ENCODE measurements around the gene PEBP1.
A peak's percentile ranks its signal among the peaks of the same experiment; 100 is the strongest.

PEBP1 gene

DNA sequence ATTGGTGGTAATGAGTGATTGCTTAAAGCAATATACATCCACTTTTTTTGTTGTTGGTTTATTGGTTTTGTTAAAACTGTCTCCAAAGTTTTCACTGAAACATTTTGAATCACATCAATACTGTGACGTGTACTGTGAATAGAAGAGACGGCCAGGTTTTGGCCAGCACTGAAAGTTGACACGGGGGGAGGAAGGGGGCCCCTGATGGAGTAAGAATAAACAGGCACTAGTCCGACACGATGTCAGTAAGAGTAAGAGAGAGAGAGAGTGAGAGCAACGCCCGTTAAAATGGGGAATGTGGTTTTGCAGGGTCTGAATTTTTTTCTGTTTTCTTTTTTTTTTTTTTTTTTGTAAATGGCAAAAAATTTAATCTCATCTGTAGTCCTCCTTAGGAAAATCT is 14.7 kb downstream of the PEBP1 start:
- no peak overlapping the region for H3K4me3 ChIP-seq (ENCODE audit: low read length in 2 of 2)
- H3K4me1 ChIP-seq (ENCODE audit: control insufficient read depth in 2 of 2, insufficient read depth in 1 of 2, low read depth in 1 of 2, low read length in 2 of 2): no peaks in the 10 kb centered on the region
- H3K4me2 ChIP-seq (ENCODE audit: insufficient read depth, low read length, poor library complexity, severe bottlenecking): no peak overlapping the region
- H3K27ac ChIP-seq (replicated peaks; ENCODE audit: low read length): no peak overlapping the region
- no peak overlapping the region for H3K23ac ChIP-seq (ENCODE audit: low read depth, low read length, poor library complexity)
- H4K91ac ChIP-seq (ENCODE audit: low read depth, low read length, poor library complexity): no peak overlapping the region
- WGBS, 2 donors (ENCODE audit: extremely low coverage in 2 of 2, insufficient read length in 2 of 2, insufficient replicate concordance in 1 of 2): no CpG with 5 or more reads among the region's 7 CpGs
- H3K18ac ChIP-seq (ENCODE audit: low read length): no peak overlapping the region
- no peak overlapping the region for H4K8ac ChIP-seq (ENCODE audit: low read depth, low read length)
- H2AFZ ChIP-seq (ENCODE audit: low read length): no peak overlapping the region
- H2BK12ac ChIP-seq (ENCODE audit: low read length): no peak overlapping the region
- no peak overlapping the region for H2BK5ac ChIP-seq (ENCODE audit: low read length)
- no peak overlapping the region for H3K4ac ChIP-seq (ENCODE audit: low read length)
- no peak overlapping the region for H3K9ac ChIP-seq (ENCODE audit: low read depth, low read length, poor library complexity)
- no peak overlapping the region for H3K14ac ChIP-seq (ENCODE audit: low read length)
- no peak overlapping the region for H2BK120ac ChIP-seq (ENCODE audit: low read depth, low read length)
- H2BK15ac ChIP-seq (ENCODE audit: low read length): no peak overlapping the region
- H2AK5ac ChIP-seq (ENCODE audit: low read depth, low read length): no peak overlapping the region
- H3K9me3 ChIP-seq (replicated peaks in 1 of 2; ENCODE audit: control insufficient read depth in 2 of 2, insufficient read depth in 1 of 2, low read depth in 1 of 2, low read length in 2 of 2): no peaks in the 10 kb centered on the region
- H3K27me3 ChIP-seq (ENCODE audit: control insufficient read depth in 3 of 3, insufficient read depth in 3 of 3, low read depth in 1 of 3, low read length in 3 of 3): no peaks in the 10 kb centered on the region
- H3K79me1 ChIP-seq (ENCODE audit: low read depth, low read length): no peaks in the 10 kb centered on the region
- H3K36me3 ChIP-seq (replicated peaks in 1 of 2; ENCODE audit: control insufficient read depth in 2 of 2, insufficient read depth in 2 of 2, low read length in 2 of 2): peaks cover 11 to 54% of the 10 kb centered on the region in 2 donors
- no peak for DNase-seq (ENCODE audit: low spot score)

DNA sequence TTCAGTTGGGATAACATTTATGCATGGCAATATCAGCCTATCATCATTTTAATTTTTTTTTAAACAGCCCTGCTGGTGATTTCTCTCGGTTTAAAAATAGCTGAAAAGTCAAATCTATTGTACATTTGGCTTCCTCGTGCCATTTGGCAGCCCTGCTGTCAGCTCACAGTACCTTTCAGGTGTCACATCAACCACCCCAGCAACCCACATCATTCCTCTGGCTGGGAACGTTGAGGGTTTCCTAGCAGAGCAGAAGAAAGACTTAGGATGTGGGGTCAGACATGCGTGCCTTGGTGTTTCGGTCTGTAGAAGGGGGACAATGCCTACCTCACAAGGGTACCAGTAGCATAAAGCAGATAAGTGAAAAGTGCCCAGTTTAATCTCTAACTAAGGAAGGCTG is 15.8 kb downstream of the PEBP1 start:
- no peaks in the 10 kb centered on the region for H3K27me3 ChIP-seq (ENCODE audit: control insufficient read depth in 3 of 3, insufficient read depth in 3 of 3, low read depth in 1 of 3, low read length in 3 of 3)
- no peaks in the 10 kb centered on the region for H3K79me1 ChIP-seq (ENCODE audit: low read depth, low read length)
- no peaks in the 10 kb centered on the region for H3K9me3 ChIP-seq (replicated peaks in 1 of 2; ENCODE audit: control insufficient read depth in 2 of 2, insufficient read depth in 1 of 2, low read depth in 1 of 2, low read length in 2 of 2)
- no peak overlapping the region for H2BK120ac ChIP-seq (ENCODE audit: low read depth, low read length)
- H4K8ac ChIP-seq (ENCODE audit: low read depth, low read length): no peak overlapping the region
- DNase-seq (ENCODE audit: low spot score): no peak
- H3K9ac ChIP-seq (ENCODE audit: low read depth, low read length, poor library complexity): no peak overlapping the region
- H3K4me2 ChIP-seq (ENCODE audit: insufficient read depth, low read length, poor library complexity, severe bottlenecking): no peak overlapping the region
- H4K91ac ChIP-seq (ENCODE audit: low read depth, low read length, poor library complexity): no peak overlapping the region
- no peak overlapping the region for H2BK12ac ChIP-seq (ENCODE audit: low read length)
- H3K4me1 ChIP-seq (ENCODE audit: control insufficient read depth in 2 of 2, insufficient read depth in 1 of 2, low read depth in 1 of 2, low read length in 2 of 2): no peaks in the 10 kb centered on the region
- H3K14ac ChIP-seq (ENCODE audit: low read length): no peak overlapping the region
- no peak overlapping the region for H2AK5ac ChIP-seq (ENCODE audit: low read depth, low read length)
- H3K27ac ChIP-seq (replicated peaks; ENCODE audit: low read length): no peak overlapping the region
- no peak overlapping the region for H3K4me3 ChIP-seq (ENCODE audit: low read length in 2 of 2)
- H2AFZ ChIP-seq (ENCODE audit: low read length): no peak overlapping the region
- H3K36me3 ChIP-seq (replicated peaks in 1 of 2; ENCODE audit: control insufficient read depth in 2 of 2, insufficient read depth in 2 of 2, low read length in 2 of 2): peaks cover 8 to 43% of the 10 kb centered on the region in 2 donors
- no peak overlapping the region for H2BK15ac ChIP-seq (ENCODE audit: low read length)
- no peak overlapping the region for H3K23ac ChIP-seq (ENCODE audit: low read depth, low read length, poor library complexity)
- no peak overlapping the region for H3K4ac ChIP-seq (ENCODE audit: low read length)
- H3K18ac ChIP-seq (ENCODE audit: low read length): no peak overlapping the region
- WGBS, 2 donors (ENCODE audit: extremely low coverage in 2 of 2, insufficient read length in 2 of 2, insufficient replicate concordance in 1 of 2): no CpG with 5 or more reads among the region's 5 CpGs
- H2BK5ac ChIP-seq (ENCODE audit: low read length): no peak overlapping the region

DNA sequence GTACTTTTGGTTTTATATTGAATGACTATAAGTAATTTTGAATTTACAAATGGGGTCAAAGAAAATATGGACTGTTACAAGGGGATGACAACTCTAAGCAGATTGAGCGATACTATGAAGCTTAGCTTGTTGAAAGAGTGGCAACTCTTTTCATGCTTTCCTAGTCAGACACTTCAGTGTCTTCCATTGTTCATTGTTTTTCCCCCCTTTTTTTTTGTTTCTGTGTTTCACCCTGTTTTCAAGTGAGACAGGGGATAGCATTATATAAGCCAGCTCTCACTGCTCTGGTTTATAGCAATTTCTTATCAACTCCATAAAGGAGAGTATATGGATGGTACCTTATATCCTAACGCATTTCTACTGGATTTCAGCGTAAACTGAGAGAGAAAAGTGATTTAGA is 24.6 kb downstream of the PEBP1 start:
- Histone ChIP-seq H3K14ac (ENCODE audit: low read length) (no peak overlapping the region), H3K36me3 (replicated peaks in 1 of 2; ENCODE audit: control insufficient read depth in 2 of 2, insufficient read depth in 2 of 2, low read length in 2 of 2) (peaks cover 0 to 50% of the 10 kb centered on the region in 2 donors), H3K27me3 (ENCODE audit: control insufficient read depth in 3 of 3, insufficient read depth in 3 of 3, low read depth in 1 of 3, low read length in 3 of 3) (no peaks in the 10 kb centered on the region), H3K4me1 (ENCODE audit: control insufficient read depth in 2 of 2, insufficient read depth in 1 of 2, low read depth in 1 of 2, low read length in 2 of 2) (peaks cover 0 to 3% of the 10 kb centered on the region in 2 donors), H3K4ac (ENCODE audit: low read length) (no peak overlapping the region), H3K4me3 (ENCODE audit: low read length in 2 of 2) (no peak overlapping the region), H4K8ac (ENCODE audit: low read depth, low read length) (no peak overlapping the region), H3K27ac (replicated peaks; ENCODE audit: low read length) (no peak overlapping the region), H2AFZ (ENCODE audit: low read length) (no peak overlapping the region), H4K91ac (ENCODE audit: low read depth, low read length, poor library complexity) (no peak overlapping the region), H2AK5ac (ENCODE audit: low read depth, low read length) (no peak overlapping the region), H2BK15ac (ENCODE audit: low read length) (no peak overlapping the region), H3K9ac (ENCODE audit: low read depth, low read length, poor library complexity) (no peak overlapping the region), H2BK12ac (ENCODE audit: low read length) (no peak overlapping the region), H3K9me3 (replicated peaks in 1 of 2; ENCODE audit: control insufficient read depth in 2 of 2, insufficient read depth in 1 of 2, low read depth in 1 of 2, low read length in 2 of 2) (no peaks in the 10 kb centered on the region), H3K23ac (ENCODE audit: low read depth, low read length, poor library complexity) (no peak overlapping the region), H3K4me2 (ENCODE audit: insufficient read depth, low read length, poor library complexity, severe bottlenecking) (no peak overlapping the region), H3K18ac (ENCODE audit: low read length) (no peak overlapping the region), H2BK120ac (ENCODE audit: low read depth, low read length) (no peak overlapping the region), H2BK5ac (ENCODE audit: low read length) (no peak overlapping the region), H3K79me1 (ENCODE audit: low read depth, low read length) (no peaks in the 10 kb centered on the region)
- WGBS, 2 donors (ENCODE audit: extremely low coverage in 2 of 2, insufficient read length in 2 of 2, insufficient replicate concordance in 1 of 2): no CpG with 5 or more reads among the region's 3 CpGs
- DNase-seq (ENCODE audit: low spot score): no peak

DNA sequence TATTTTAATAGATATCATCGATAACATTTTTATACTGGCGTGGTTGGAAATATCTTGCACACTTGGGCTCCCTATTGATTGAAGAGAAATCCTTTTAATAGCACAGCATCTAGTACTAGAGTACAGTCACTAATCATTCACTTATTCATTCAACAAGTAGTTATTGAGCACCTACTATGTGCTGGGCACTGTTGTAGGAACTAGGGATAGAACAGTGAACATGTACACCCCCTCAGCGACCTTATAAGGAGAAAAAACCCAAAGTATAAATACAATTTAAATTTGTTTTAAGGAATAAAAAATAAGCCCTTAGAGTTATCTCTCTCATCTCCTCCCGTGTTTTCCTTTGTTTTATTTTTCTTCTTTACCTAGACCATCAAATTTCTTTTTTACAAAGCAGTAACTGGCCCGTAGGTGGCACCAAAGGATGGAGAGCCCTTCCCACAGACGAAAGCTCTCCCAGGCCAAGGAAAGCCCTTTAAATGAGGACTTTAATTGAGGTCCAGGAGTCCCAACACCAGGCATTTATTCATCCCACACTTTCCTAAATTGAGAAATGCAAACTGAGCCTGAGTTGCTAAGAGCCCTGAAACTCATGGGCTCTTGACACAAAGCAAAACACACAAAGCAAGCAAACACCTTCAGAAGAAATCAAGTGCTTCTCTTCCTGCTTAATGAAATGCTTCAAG is 29.0 kb downstream of the PEBP1 start:
- H2BK15ac ChIP-seq (ENCODE audit: low read length): no peak overlapping the region
- H2BK120ac ChIP-seq (ENCODE audit: low read depth, low read length): no peak overlapping the region
- H3K18ac ChIP-seq (ENCODE audit: low read length): no peak overlapping the region
- H3K27ac ChIP-seq (replicated peaks; ENCODE audit: low read length): no peak overlapping the region
- H2AFZ ChIP-seq (ENCODE audit: low read length): no peak overlapping the region
- no peak overlapping the region for H2AK5ac ChIP-seq (ENCODE audit: low read depth, low read length)
- no peak overlapping the region for H2BK5ac ChIP-seq (ENCODE audit: low read length)
- H3K27me3 ChIP-seq (ENCODE audit: control insufficient read depth in 3 of 3, insufficient read depth in 3 of 3, low read depth in 1 of 3, low read length in 3 of 3): no peaks in the 10 kb centered on the region
- no CpG with 5 or more reads among the region's 6 CpGs for WGBS, 2 donors (ENCODE audit: extremely low coverage in 2 of 2, insufficient read length in 2 of 2, insufficient replicate concordance in 1 of 2)
- no peak overlapping the region for H3K9ac ChIP-seq (ENCODE audit: low read depth, low read length, poor library complexity)
- H4K91ac ChIP-seq (ENCODE audit: low read depth, low read length, poor library complexity): no peak overlapping the region
- H3K36me3 ChIP-seq (replicated peaks in 1 of 2; ENCODE audit: control insufficient read depth in 2 of 2, insufficient read depth in 2 of 2, low read length in 2 of 2): peaks cover 0 to 51% of the 10 kb centered on the region in 2 donors
- no peak overlapping the region for H3K23ac ChIP-seq (ENCODE audit: low read depth, low read length, poor library complexity)
- H3K9me3 ChIP-seq (replicated peaks in 1 of 2; ENCODE audit: control insufficient read depth in 2 of 2, insufficient read depth in 1 of 2, low read depth in 1 of 2, low read length in 2 of 2): no peaks in the 10 kb centered on the region
- H2BK12ac ChIP-seq (ENCODE audit: low read length): no peak overlapping the region
- H3K79me1 ChIP-seq (ENCODE audit: low read depth, low read length): no peaks in the 10 kb centered on the region
- H3K4me3 ChIP-seq (ENCODE audit: low read length in 2 of 2): no peak overlapping the region
- peaks cover 0 to 3% of the 10 kb centered on the region in 2 donors for H3K4me1 ChIP-seq (ENCODE audit: control insufficient read depth in 2 of 2, insufficient read depth in 1 of 2, low read depth in 1 of 2, low read length in 2 of 2)
- DNase-seq (ENCODE audit: low spot score): peak; percentile 18
- H3K14ac ChIP-seq (ENCODE audit: low read length): no peak overlapping the region
- H3K4me2 ChIP-seq (ENCODE audit: insufficient read depth, low read length, poor library complexity, severe bottlenecking): no peak overlapping the region
- H4K8ac ChIP-seq (ENCODE audit: low read depth, low read length): no peak overlapping the region
- no peak overlapping the region for H3K4ac ChIP-seq (ENCODE audit: low read length)

Data from neuronal stem cell (in vitro differentiated cells).